ENCODE measurements around the gene KCTD16.

The KCTD16 gene

DNA sequence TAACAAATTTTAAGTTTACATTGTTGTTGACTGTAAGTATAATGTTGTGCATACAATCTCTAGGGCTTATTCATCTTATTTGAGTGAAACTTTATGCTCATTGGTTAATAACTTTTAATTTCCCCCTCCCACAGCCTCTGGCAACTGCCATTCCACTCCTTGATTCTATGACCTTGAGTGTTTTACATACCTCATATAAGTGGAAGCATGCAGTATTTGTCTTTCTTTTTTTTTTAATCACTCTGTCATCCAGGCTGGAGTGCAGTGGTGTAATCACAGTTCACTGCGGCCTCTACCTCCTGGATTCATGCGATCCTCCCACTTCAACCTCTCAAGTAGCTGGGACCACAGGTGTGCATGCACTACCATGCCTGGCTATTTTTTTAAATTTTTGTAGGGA is 83.9 kb downstream of the KCTD16 start:
- no peak for ATAC-seq
- TF ChIP-seq ESRRG (CRISPR knock-in tag; IDR thresholded peaks at IDR 0.05) (no peak), ISL1 (CRISPR knock-in tag; IDR thresholded peaks at IDR 0.05) (no peak), ZNF8 (CRISPR knock-in tag; IDR thresholded peaks at IDR 0.05) (no peak), ZC3H10 (CRISPR knock-in tag; IDR thresholded peaks at IDR 0.05) (no peak), ZFP30 (CRISPR knock-in tag; IDR thresholded peaks at IDR 0.05) (no peak), ZNF70 (CRISPR knock-in tag; IDR thresholded peaks at IDR 0.05) (no peak), ARNTL (CRISPR knock-in tag; IDR thresholded peaks at IDR 0.05; ENCODE audit: borderline replicate concordance, low read depth) (no peak), ZNF565 (CRISPR knock-in tag; conservative IDR thresholded peaks at IDR 0.05; ENCODE audit: low read depth) (no peak), CSDC2 (CRISPR knock-in tag; IDR thresholded peaks at IDR 0.05) (no peak), TOX (CRISPR knock-in tag; IDR thresholded peaks at IDR 0.05; ENCODE audit: borderline replicate concordance) (no peak)
- TF ChIP-seq, protein P1, sequence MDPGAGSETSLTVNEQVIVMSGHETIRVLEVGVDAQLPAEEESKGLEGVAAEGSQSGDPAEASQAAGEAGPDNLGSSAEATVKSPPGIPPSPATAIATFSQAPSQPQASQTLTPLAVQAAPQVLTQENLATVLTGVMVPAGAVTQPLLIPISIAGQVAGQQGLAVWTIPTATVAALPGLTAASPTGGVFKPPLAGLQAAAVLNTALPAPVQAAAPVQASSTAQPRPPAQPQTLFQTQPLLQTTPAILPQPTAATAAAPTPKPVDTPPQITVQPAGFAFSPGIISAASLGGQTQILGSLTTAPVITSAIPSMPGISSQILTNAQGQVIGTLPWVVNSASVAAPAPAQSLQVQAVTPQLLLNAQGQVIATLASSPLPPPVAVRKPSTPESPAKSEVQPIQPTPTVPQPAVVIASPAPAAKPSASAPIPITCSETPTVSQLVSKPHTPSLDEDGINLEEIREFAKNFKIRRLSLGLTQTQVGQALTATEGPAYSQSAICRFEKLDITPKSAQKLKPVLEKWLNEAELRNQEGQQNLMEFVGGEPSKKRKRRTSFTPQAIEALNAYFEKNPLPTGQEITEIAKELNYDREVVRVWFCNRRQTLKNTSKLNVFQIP (CRISPR knock-in tag; IDR thresholded peaks at IDR 0.05; ENCODE audit: borderline replicate concordance, low read depth) = no peak
- TF ChIP-seq, protein P2, sequence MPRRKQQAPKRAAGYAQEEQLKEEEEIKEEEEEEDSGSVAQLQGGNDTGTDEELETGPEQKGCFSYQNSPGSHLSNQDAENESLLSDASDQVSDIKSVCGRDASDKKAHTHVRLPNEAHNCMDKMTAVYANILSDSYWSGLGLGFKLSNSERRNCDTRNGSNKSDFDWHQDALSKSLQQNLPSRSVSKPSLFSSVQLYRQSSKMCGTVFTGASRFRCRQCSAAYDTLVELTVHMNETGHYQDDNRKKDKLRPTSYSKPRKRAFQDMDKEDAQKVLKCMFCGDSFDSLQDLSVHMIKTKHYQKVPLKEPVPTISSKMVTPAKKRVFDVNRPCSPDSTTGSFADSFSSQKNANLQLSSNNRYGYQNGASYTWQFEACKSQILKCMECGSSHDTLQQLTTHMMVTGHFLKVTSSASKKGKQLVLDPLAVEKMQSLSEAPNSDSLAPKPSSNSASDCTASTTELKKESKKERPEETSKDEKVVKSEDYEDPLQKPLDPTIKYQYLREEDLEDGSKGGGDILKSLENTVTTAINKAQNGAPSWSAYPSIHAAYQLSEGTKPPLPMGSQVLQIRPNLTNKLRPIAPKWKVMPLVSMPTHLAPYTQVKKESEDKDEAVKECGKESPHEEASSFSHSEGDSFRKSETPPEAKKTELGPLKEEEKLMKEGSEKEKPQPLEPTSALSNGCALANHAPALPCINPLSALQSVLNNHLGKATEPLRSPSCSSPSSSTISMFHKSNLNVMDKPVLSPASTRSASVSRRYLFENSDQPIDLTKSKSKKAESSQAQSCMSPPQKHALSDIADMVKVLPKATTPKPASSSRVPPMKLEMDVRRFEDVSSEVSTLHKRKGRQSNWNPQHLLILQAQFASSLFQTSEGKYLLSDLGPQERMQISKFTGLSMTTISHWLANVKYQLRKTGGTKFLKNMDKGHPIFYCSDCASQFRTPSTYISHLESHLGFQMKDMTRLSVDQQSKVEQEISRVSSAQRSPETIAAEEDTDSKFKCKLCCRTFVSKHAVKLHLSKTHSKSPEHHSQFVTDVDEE (CRISPR knock-in tag; IDR thresholded peaks at IDR 0.05) = no peak
- TF ChIP-seq, protein P3, sequence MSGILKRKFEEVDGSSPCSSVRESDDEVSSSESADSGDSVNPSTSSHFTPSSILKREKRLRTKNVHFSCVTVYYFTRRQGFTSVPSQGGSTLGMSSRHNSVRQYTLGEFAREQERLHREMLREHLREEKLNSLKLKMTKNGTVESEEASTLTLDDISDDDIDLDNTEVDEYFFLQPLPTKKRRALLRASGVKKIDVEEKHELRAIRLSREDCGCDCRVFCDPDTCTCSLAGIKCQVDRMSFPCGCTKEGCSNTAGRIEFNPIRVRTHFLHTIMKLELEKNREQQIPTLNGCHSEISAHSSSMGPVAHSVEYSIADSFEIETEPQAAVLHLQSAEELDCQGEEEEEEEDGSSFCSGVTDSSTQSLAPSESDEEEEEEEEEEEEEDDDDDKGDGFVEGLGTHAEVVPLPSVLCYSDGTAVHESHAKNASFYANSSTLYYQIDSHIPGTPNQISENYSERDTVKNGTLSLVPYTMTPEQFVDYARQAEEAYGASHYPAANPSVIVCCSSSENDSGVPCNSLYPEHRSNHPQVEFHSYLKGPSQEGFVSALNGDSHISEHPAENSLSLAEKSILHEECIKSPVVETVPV (CRISPR knock-in tag; IDR thresholded peaks at IDR 0.05) = no peak

DNA sequence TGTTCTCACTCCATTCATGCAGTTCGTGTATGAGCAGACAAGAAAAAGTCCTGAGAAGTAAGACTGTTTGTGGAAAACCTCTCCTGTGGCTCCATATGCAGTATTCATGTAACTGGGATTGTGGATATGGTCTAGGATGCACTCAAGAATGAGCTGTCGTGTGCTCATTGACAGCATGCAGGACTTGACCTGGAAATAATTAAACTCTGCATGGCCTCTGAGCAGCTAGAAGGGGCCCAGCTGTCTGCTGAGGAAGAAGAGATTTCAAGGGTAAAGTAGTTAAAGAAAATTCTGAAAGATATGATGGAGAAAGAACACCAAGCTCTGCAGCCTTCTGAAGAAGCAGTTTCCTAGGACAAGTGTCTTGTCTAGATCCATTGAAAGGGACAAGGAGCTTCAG is 89.4 kb downstream of the KCTD16 start:
- TF ChIP-seq, protein P4, sequence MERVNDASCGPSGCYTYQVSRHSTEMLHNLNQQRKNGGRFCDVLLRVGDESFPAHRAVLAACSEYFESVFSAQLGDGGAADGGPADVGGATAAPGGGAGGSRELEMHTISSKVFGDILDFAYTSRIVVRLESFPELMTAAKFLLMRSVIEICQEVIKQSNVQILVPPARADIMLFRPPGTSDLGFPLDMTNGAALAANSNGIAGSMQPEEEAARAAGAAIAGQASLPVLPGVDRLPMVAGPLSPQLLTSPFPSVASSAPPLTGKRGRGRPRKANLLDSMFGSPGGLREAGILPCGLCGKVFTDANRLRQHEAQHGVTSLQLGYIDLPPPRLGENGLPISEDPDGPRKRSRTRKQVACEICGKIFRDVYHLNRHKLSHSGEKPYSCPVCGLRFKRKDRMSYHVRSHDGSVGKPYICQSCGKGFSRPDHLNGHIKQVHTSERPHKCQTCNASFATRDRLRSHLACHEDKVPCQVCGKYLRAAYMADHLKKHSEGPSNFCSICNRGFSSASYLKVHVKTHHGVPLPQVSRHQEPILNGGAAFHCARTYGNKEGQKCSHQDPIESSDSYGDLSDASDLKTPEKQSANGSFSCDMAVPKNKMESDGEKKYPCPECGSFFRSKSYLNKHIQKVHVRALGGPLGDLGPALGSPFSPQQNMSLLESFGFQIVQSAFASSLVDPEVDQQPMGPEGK (CRISPR knock-in tag; IDR thresholded peaks at IDR 0.05; ENCODE audit: borderline replicate concordance) = no peak
- no peak for TF ChIP-seq ZFP30 (CRISPR knock-in tag; IDR thresholded peaks at IDR 0.05)
- no peak for ATAC-seq

DNA sequence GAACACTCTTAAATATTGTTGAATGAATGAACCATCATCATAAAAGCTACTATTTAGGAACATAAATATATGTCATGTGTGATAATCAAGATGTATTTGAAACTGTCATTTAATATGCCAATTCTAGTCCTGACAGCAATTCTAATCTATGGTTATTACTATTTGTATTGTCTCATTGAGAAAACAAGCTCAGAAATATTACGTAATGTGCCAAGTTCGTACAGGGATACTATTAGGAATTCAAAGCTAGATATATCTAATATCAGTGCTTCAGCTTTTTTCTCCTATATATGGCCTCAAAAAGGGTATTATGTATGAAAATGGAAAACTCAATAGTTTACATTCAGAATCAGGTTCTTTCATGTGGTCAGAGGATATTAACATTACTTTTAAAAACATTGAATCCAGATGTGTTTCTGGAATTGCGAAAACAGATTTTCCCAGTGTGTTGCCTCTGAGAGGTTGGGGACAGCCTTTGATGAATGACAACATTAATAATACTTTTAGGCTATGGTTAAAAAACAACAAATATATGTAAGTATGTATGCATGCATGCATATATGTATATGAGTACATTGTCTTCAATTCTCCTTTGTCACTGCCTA is 95.1 kb downstream of the KCTD16 start:
- TF ChIP-seq ZC3H10 (CRISPR knock-in tag; IDR thresholded peaks at IDR 0.05) (no peak), RARB (CRISPR knock-in tag; IDR thresholded peaks at IDR 0.05) (no peak), OSR1 (CRISPR knock-in tag; IDR thresholded peaks at IDR 0.05) (no peak), ISL1 (CRISPR knock-in tag; IDR thresholded peaks at IDR 0.05) (no peak), ZFP30 (CRISPR knock-in tag; IDR thresholded peaks at IDR 0.05) (no peak), TOX (CRISPR knock-in tag; IDR thresholded peaks at IDR 0.05; ENCODE audit: borderline replicate concordance) (no peak), GLIS3 (CRISPR knock-in tag; IDR thresholded peaks at IDR 0.05) (no peak), ESRRG (CRISPR knock-in tag; IDR thresholded peaks at IDR 0.05) (no peak), ZFP3 (CRISPR knock-in tag; IDR thresholded peaks at IDR 0.05) (no peak), ZNF8 (CRISPR knock-in tag; IDR thresholded peaks at IDR 0.05) (no peak), TCF4 (CRISPR knock-in tag; IDR thresholded peaks at IDR 0.05; ENCODE audit: borderline replicate concordance) (no peak), CSDC2 (CRISPR knock-in tag; IDR thresholded peaks at IDR 0.05) (no peak), ZNF565 (CRISPR knock-in tag; conservative IDR thresholded peaks at IDR 0.05; ENCODE audit: low read depth) (no peak), ARNTL (CRISPR knock-in tag; IDR thresholded peaks at IDR 0.05; ENCODE audit: borderline replicate concordance, low read depth) (no peak), PPARA (CRISPR knock-in tag; IDR thresholded peaks at IDR 0.05; ENCODE audit: borderline replicate concordance) (no peak)
- TF ChIP-seq, protein P3 (CRISPR knock-in tag; IDR thresholded peaks at IDR 0.05) = no peak
- TF ChIP-seq, protein P1 (CRISPR knock-in tag; IDR thresholded peaks at IDR 0.05; ENCODE audit: borderline replicate concordance, low read depth) = no peak
- TF ChIP-seq, protein P5, sequence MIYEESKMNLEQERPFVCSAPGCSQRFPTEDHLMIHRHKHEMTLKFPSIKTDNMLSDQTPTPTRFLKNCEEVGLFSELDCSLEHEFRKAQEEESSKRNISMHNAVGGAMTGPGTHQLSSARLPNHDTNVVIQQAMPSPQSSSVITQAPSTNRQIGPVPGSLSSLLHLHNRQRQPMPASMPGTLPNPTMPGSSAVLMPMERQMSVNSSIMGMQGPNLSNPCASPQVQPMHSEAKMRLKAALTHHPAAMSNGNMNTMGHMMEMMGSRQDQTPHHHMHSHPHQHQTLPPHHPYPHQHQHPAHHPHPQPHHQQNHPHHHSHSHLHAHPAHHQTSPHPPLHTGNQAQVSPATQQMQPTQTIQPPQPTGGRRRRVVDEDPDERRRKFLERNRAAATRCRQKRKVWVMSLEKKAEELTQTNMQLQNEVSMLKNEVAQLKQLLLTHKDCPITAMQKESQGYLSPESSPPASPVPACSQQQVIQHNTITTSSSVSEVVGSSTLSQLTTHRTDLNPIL (CRISPR knock-in tag; IDR thresholded peaks at IDR 0.05; ENCODE audit: low read depth) = no peak
- ATAC-seq = no peak
